SK-N-SH (cell line): ENCODE measurements around the gene FANCL. TPM values are rescaled to one million over a fixed set of nuclear protein-coding genes. Genes with fewer than 3 reads are reported as not detected.

Experiments used
- CTCF ChIA-PET: fragments of 300-600, 350-600 bp; formaldehyde crosslinking; extraction: SDS; loops from one replicate; lab custom pipeline; 2021; lab: Yijun Ruan, JAX
- POLR2A ChIA-PET: fragments of 350-600 bp; sonication (Branson Sonifier 250); formaldehyde crosslinking; extraction: SDS; loops from one replicate; lab custom pipeline; 2020; ENCODE audit warnings: antibody characterized with exemption, inconsistent platforms; lab: Yijun Ruan, JAX
- DNase-seq: peaks from one replicate; pipeline ENCODE4 v3.0.0; 2012
- H2AFZ ChIP-seq: fragments of 200-600 bp; sonication (generic); 2 replicates; pipeline ENCODE4 v1.8.1; 2016; ENCODE audit warnings: antibody characterized with exemption, mild to moderate bottlenecking, low read depth
- H3F3A ChIP-seq: fragments of 200-600 bp; sonication (generic); replicated peaks from 2 replicates; pipeline ENCODE3; 2016; ENCODE audit warnings: antibody characterized with exemption, mild to moderate bottlenecking; ENCODE audit not compliant: insufficient read depth
- H3K27ac ChIP-seq, 2 experiments: fragments of 200-500 bp in 1 of 2; fragments of 200-600 bp in 1 of 2; sonication (Bioruptor generic) in 1 of 2; sonication (generic), shearing (Covaris generic) in 1 of 2; 2 replicates each; pipeline versions ENCODE4 v1.5.1 to v1.6.1; 2014 to 2016; ENCODE audit warnings: low read depth in 2 of 2, inconsistent platforms in 1 of 2, low read length in 1 of 2, mild to moderate bottlenecking in 1 of 2, mixed read lengths in 1 of 2
- H3K27me3 ChIP-seq: fragments of 200-600 bp; sonication (generic), shearing (Covaris generic); 2 replicates; pipeline ENCODE4 v1.6.1; 2016; ENCODE audit warnings: mixed run types; ENCODE audit not compliant: insufficient read depth
- H3K36me3 ChIP-seq, 2 experiments: fragments of 200-500 bp in 1 of 2; fragments of 200-600 bp in 1 of 2; sonication (Bioruptor generic) in 1 of 2; sonication (generic) in 1 of 2; replicated peaks in 1 of 2; 2 replicates each; pipeline versions ENCODE3 to v1.5.1; 2014 to 2016; ENCODE audit warnings: low read length in 1 of 2, mild to moderate bottlenecking in 1 of 2; ENCODE audit not compliant: insufficient read depth in 2 of 2, control insufficient read depth in 1 of 2
- H3K4me1 ChIP-seq, 2 experiments: fragments of 200-500 bp in 1 of 2; fragments of 200-600 bp in 1 of 2; sonication (Bioruptor generic) in 1 of 2; sonication (generic), shearing (Covaris generic) in 1 of 2; 2 replicates each; pipeline versions ENCODE4 v1.5.1 to v1.6.1; 2014 to 2016; ENCODE audit warnings: low read depth in 1 of 2, low read length in 1 of 2, mixed run types in 1 of 2; ENCODE audit not compliant: insufficient read depth in 2 of 2, control insufficient read depth in 1 of 2
- H3K4me2 ChIP-seq: fragments of 200-600 bp; sonication (generic), shearing (Covaris generic); 2 replicates; pipeline ENCODE4 v1.6.1; 2017; ENCODE audit warnings: mixed run types
- H3K4me3 ChIP-seq, 2 experiments: fragments of 200-500 bp in 1 of 2; fragments of 200-600 bp in 1 of 2; sonication (Bioruptor generic) in 1 of 2; sonication (generic), shearing (Covaris generic) in 1 of 2; 2 replicates each; pipeline versions ENCODE4 v1.5.1 to v1.8.1; 2014 to 2016; ENCODE audit warnings: low read depth in 2 of 2, inconsistent platforms in 1 of 2, low read length in 1 of 2, mild to moderate bottlenecking in 1 of 2, mixed read lengths in 1 of 2, moderate library complexity in 1 of 2
- H3K79me2 ChIP-seq: fragments of 200-600 bp; sonication (generic); 2 replicates; pipeline ENCODE4 v1.8.1; 2017; ENCODE audit warnings: mild to moderate bottlenecking; ENCODE audit not compliant: insufficient read depth
- H3K9ac ChIP-seq: fragments of 200-600 bp; sonication (generic); 2 replicates; pipeline ENCODE4 v1.6.1; 2017; ENCODE audit warnings: mixed run types
- H3K9me2 ChIP-seq: fragments of 200-600 bp; sonication (generic); 2 replicates; pipeline ENCODE4 v1.6.1; 2017; ENCODE audit warnings: mixed run types
- H3K9me3 ChIP-seq: fragments of 200-600 bp; sonication (generic); 2 replicates; pipeline ENCODE4 v1.6.1; 2017; ENCODE audit warnings: mixed run types, mild to moderate bottlenecking, moderate library complexity
- H4K20me1 ChIP-seq: fragments of 200-600 bp; sonication (generic); 2 replicates; pipeline ENCODE4 v1.6.1; 2017; ENCODE audit warnings: mild to moderate bottlenecking, mixed run types; ENCODE audit not compliant: insufficient read depth
- EP300 ChIP-seq, 2 experiments: IDR thresholded peaks; 2 replicates each; pipeline versions ENCODE4 v1.4.0 to v1.6.1; 2012; ENCODE audit warnings: borderline replicate concordance in 1 of 2, low read depth in 1 of 2, low read length in 1 of 2
- EZH2phosphoT487 ChIP-seq: fragments of 200-600 bp; sonication (generic); IDR thresholded peaks from 2 replicates; pipeline ENCODE4 v1.6.1; 2017; ENCODE audit warnings: low read depth, mixed run types, mild to moderate bottlenecking, antibody characterized with exemption, moderate library complexity, borderline replicate concordance
- FOSL2 ChIP-seq: IDR thresholded peaks from 2 replicates; pipeline ENCODE4 v1.4.0; 2012; ENCODE audit warnings: low read depth, mild to moderate bottlenecking, moderate library complexity, borderline replicate concordance
- FOXJ3 ChIP-seq: sonication (generic); formaldehyde crosslinking; IDR thresholded peaks from 2 replicates; pipeline ENCODE4 v1.5.1; 2020; ENCODE audit warnings: mild to moderate bottlenecking, missing genetic modification reagents
- FOXM1 ChIP-seq: IDR thresholded peaks from 2 replicates; pipeline ENCODE4 v1.4.0; 2012; ENCODE audit warnings: low read depth, mild to moderate bottlenecking
- GABPA ChIP-seq: IDR thresholded peaks from 2 replicates; pipeline ENCODE4 v1.4.0; 2012; ENCODE audit warnings: low read depth, mild to moderate bottlenecking
- GATA2 ChIP-seq: sonication (generic); formaldehyde crosslinking; IDR thresholded peaks from 2 replicates; pipeline ENCODE4 v1.5.0; 2020; ENCODE audit warnings: mild to moderate bottlenecking, missing genetic modification reagents
- JUND ChIP-seq: IDR thresholded peaks from 2 replicates; pipeline ENCODE4 v1.4.0; 2012
- MEF2A ChIP-seq: IDR thresholded peaks from 2 replicates; pipeline ENCODE4 v1.4.0; 2012; ENCODE audit warnings: low read depth, borderline replicate concordance
- MXI1 ChIP-seq: IDR thresholded peaks from 2 replicates; pipeline ENCODE4 v1.6.1; 2012; ENCODE audit warnings: mild to moderate bottlenecking, low read depth, low read length, improper control_type of control experiment
- NRF1 ChIP-seq: IDR thresholded peaks from 2 replicates; pipeline ENCODE4 v1.6.1; 2012; ENCODE audit warnings: low read depth, mild to moderate bottlenecking, low read length
- POLR2AphosphoS5 ChIP-seq: IDR thresholded peaks from 2 replicates; pipeline ENCODE4 v1.6.1; 2012; ENCODE audit warnings: low read depth, low read length
- RCOR1 ChIP-seq: fragments of 150-350 bp; IDR thresholded peaks from 2 replicates; pipeline ENCODE4 v1.6.1; 2017; ENCODE audit warnings: antibody characterized with exemption, low read length
- RFX5 ChIP-seq: IDR thresholded peaks from 2 replicates; pipeline ENCODE4 v1.6.1; 2012; ENCODE audit warnings: mild to moderate bottlenecking, improper control_type of control experiment, low read length
- RXRA ChIP-seq: IDR thresholded peaks from 2 replicates; pipeline ENCODE4 v1.4.0; 2012; ENCODE audit warnings: low read depth, mild to moderate bottlenecking, borderline replicate concordance
- SMC3 ChIP-seq: IDR thresholded peaks from 2 replicates; pipeline ENCODE4 v1.6.1; 2012; ENCODE audit warnings: low read depth, low read length, improper control_type of control experiment
- TAF1 ChIP-seq: IDR thresholded peaks from 2 replicates; pipeline ENCODE4 v1.6.1; 2012; ENCODE audit warnings: low read depth, mild to moderate bottlenecking, low read length, moderate library complexity, borderline replicate concordance
- TCF12 ChIP-seq: IDR thresholded peaks from 2 replicates; pipeline ENCODE4 v1.4.0; 2012
- TEAD4 ChIP-seq: IDR thresholded peaks from 2 replicates; pipeline ENCODE4 v1.4.0; 2012; ENCODE audit warnings: mild to moderate bottlenecking, borderline replicate concordance; ENCODE audit not compliant: insufficient read depth
- YY1 ChIP-seq: IDR thresholded peaks from 2 replicates; pipeline ENCODE4 v1.4.0; 2012; ENCODE audit warnings: low read depth, mild to moderate bottlenecking
- polyA plus RNA-seq, 3 experiments: library from polyadenylated mRNA; depleted of rRNA; stranded (reverse); fragments of >200 nt; gene quantifications; 2 replicates each; pipeline ENCODE4 v1.2.3, GENCODE V29; 2012
- TF ChIP-seq, protein P1 (sequence below): fragments of 150-350 bp; IDR thresholded peaks from 2 replicates; pipeline ENCODE4 v1.6.1; 2017; ENCODE audit warnings: antibody characterized with exemption, low read length, low read depth, borderline replicate concordance
- TF ChIP-seq, protein P2 (sequence below): IDR thresholded peaks from 2 replicates; pipeline ENCODE4 v1.4.0; 2012; ENCODE audit warnings: low read depth, borderline replicate concordance
- TF ChIP-seq, protein P3 (sequence below): fragments of 200-600 bp; sonication (generic); IDR thresholded peaks from 2 replicates; pipeline ENCODE4 v1.6.1; 2017; ENCODE audit warnings: antibody characterized with exemption, mild to moderate bottlenecking, moderate library complexity
- TF ChIP-seq, protein P4 (sequence below): IDR thresholded peaks from 2 replicates; pipeline ENCODE4 v1.4.0; 2012; ENCODE audit warnings: low read depth
- TF ChIP-seq, protein P5 (sequence below): IDR thresholded peaks from 2 replicates; pipeline ENCODE4 v1.6.1; 2012; ENCODE audit warnings: mild to moderate bottlenecking, low read depth, low read length, moderate library complexity
- TF ChIP-seq, protein P6 (sequence below): fragments of 150-350 bp; IDR thresholded peaks from 2 replicates; pipeline ENCODE4 v1.6.1; 2016; ENCODE audit warnings: mild to moderate bottlenecking, low read depth, low read length

FANCL gene
- polyA plus RNA-seq, 1 of the 3 experiments (the other 2 are of a cell fraction) = 11.8 TPM

DNA sequence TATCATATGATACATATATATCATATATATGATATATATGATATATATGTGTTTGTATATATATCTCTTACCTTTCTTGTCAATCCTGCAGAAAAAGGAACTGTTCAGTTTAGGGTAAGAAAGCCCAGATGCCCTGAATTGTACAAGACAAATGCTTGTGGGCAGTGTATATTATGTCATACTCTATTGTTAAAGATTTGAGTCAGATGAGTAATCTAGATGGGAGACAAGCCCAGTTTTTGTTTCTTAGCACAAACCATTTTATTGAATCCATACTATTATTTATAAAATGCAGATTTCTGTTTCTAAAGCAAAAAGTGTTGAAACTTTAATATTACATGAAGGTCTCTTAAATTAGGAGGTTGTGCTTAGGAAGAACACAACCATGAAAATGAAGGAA, 103.9 kb downstream of the FANCL start:
- Histone ChIP-seq H3K4me1 (peaks cover 9 to 13% of the 10 kb centered on the region in 2 experiments; a peak in 2 of 4 replicates), H3K36me3 (no peaks in the 10 kb centered on the region), H3F3A (peaks cover 31% of the 10 kb centered on the region), H4K20me1 (no peaks in the 10 kb centered on the region), H2AFZ (no peak overlapping the region), H3K4me3 (no peak overlapping the region), H3K9me2 (0 out of 2 replicates have a peak, but pooled peaks cover 5% of the 10 kb centered on the region), H3K27ac (peak overlapping the region in 1 of 2 experiments; percentile 68; a peak in 2 of 4 replicates), H3K9me3 (no peaks in the 10 kb centered on the region), H3K27me3 (no peaks in the 10 kb centered on the region), H3K79me2 (no peaks in the 10 kb centered on the region), H3K9ac (no peak overlapping the region), H3K4me2 (no peak overlapping the region)
- CTCF ChIA-PET = no interaction called here
- POLR2A ChIA-PET = no interaction called here
- no peak for DNase-seq
- TF ChIP-seq SMC3 = no peak
- no peak for TF ChIP-seq MXI1
- no peak for TF ChIP-seq EZH2phosphoT487
- TF ChIP-seq, protein P1, sequence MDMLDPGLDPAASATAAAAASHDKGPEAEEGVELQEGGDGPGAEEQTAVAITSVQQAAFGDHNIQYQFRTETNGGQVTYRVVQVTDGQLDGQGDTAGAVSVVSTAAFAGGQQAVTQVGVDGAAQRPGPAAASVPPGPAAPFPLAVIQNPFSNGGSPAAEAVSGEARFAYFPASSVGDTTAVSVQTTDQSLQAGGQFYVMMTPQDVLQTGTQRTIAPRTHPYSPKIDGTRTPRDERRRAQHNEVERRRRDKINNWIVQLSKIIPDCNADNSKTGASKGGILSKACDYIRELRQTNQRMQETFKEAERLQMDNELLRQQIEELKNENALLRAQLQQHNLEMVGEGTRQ = no peak
- TF ChIP-seq RFX5 = no peak
- TF ChIP-seq FOXJ3 (CRISPR knock-in tag) = no peak
- TF ChIP-seq FOSL2 = peak; percentile 81
- peak; percentile 79; the same call in 1 of the 2 replicates for TF ChIP-seq POLR2AphosphoS5
- TF ChIP-seq, protein P2, sequence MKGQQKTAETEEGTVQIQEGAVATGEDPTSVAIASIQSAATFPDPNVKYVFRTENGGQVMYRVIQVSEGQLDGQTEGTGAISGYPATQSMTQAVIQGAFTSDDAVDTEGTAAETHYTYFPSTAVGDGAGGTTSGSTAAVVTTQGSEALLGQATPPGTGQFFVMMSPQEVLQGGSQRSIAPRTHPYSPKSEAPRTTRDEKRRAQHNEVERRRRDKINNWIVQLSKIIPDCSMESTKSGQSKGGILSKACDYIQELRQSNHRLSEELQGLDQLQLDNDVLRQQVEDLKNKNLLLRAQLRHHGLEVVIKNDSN = no peak
- peak; percentile 53; the same call in 1 of the 2 replicates for TF ChIP-seq RXRA
- TF ChIP-seq, protein P3, sequence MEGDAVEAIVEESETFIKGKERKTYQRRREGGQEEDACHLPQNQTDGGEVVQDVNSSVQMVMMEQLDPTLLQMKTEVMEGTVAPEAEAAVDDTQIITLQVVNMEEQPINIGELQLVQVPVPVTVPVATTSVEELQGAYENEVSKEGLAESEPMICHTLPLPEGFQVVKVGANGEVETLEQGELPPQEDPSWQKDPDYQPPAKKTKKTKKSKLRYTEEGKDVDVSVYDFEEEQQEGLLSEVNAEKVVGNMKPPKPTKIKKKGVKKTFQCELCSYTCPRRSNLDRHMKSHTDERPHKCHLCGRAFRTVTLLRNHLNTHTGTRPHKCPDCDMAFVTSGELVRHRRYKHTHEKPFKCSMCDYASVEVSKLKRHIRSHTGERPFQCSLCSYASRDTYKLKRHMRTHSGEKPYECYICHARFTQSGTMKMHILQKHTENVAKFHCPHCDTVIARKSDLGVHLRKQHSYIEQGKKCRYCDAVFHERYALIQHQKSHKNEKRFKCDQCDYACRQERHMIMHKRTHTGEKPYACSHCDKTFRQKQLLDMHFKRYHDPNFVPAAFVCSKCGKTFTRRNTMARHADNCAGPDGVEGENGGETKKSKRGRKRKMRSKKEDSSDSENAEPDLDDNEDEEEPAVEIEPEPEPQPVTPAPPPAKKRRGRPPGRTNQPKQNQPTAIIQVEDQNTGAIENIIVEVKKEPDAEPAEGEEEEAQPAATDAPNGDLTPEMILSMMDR = no peak
- no peak for TF ChIP-seq NRF1
- TF ChIP-seq FOXM1 = no peak
- no peak for TF ChIP-seq GATA2 (CRISPR knock-in tag)
- TF ChIP-seq EP300 (IDR thresholded peaks at IDR 0.05; ENCODE audit: borderline replicate concordance in 1 of 2, low read depth in 1 of 2, low read length in 1 of 2) = peak; percentile 57 to 93
- TF ChIP-seq RCOR1 = no peak
- peak; percentile 91 for TF ChIP-seq JUND
- peak; percentile 99 for TF ChIP-seq TCF12
- TF ChIP-seq, protein P4, sequence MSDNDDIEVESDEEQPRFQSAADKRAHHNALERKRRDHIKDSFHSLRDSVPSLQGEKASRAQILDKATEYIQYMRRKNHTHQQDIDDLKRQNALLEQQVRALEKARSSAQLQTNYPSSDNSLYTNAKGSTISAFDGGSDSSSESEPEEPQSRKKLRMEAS = no peak
- 0 out of 2 replicates have a peak, but pooled peaks have one; percentile 72 for TF ChIP-seq TEAD4
- TF ChIP-seq, protein P5, sequence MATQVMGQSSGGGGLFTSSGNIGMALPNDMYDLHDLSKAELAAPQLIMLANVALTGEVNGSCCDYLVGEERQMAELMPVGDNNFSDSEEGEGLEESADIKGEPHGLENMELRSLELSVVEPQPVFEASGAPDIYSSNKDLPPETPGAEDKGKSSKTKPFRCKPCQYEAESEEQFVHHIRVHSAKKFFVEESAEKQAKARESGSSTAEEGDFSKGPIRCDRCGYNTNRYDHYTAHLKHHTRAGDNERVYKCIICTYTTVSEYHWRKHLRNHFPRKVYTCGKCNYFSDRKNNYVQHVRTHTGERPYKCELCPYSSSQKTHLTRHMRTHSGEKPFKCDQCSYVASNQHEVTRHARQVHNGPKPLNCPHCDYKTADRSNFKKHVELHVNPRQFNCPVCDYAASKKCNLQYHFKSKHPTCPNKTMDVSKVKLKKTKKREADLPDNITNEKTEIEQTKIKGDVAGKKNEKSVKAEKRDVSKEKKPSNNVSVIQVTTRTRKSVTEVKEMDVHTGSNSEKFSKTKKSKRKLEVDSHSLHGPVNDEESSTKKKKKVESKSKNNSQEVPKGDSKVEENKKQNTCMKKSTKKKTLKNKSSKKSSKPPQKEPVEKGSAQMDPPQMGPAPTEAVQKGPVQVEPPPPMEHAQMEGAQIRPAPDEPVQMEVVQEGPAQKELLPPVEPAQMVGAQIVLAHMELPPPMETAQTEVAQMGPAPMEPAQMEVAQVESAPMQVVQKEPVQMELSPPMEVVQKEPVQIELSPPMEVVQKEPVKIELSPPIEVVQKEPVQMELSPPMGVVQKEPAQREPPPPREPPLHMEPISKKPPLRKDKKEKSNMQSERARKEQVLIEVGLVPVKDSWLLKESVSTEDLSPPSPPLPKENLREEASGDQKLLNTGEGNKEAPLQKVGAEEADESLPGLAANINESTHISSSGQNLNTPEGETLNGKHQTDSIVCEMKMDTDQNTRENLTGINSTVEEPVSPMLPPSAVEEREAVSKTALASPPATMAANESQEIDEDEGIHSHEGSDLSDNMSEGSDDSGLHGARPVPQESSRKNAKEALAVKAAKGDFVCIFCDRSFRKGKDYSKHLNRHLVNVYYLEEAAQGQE = no peak
- TF ChIP-seq, protein P6, sequence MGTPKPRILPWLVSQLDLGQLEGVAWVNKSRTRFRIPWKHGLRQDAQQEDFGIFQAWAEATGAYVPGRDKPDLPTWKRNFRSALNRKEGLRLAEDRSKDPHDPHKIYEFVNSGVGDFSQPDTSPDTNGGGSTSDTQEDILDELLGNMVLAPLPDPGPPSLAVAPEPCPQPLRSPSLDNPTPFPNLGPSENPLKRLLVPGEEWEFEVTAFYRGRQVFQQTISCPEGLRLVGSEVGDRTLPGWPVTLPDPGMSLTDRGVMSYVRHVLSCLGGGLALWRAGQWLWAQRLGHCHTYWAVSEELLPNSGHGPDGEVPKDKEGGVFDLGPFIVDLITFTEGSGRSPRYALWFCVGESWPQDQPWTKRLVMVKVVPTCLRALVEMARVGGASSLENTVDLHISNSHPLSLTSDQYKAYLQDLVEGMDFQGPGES = no peak
- peak; percentile 94 for TF ChIP-seq MEF2A
- no peak for TF ChIP-seq TAF1
- TF ChIP-seq YY1 = no peak
- no peak for TF ChIP-seq GABPA
